ENCODE measurements around the gene SART3. TPM values are rescaled to one million over a fixed set of nuclear protein-coding genes. Genes with fewer than 3 reads are reported as not detected.

The SART3 gene
- total and polyA plus RNA-seq, 10 of the 15 experiments (the other 5 are each of a cell fraction or from before 2014, with no cell fraction given): 8.8 to 179 (median 54.9) TPM

DNA sequence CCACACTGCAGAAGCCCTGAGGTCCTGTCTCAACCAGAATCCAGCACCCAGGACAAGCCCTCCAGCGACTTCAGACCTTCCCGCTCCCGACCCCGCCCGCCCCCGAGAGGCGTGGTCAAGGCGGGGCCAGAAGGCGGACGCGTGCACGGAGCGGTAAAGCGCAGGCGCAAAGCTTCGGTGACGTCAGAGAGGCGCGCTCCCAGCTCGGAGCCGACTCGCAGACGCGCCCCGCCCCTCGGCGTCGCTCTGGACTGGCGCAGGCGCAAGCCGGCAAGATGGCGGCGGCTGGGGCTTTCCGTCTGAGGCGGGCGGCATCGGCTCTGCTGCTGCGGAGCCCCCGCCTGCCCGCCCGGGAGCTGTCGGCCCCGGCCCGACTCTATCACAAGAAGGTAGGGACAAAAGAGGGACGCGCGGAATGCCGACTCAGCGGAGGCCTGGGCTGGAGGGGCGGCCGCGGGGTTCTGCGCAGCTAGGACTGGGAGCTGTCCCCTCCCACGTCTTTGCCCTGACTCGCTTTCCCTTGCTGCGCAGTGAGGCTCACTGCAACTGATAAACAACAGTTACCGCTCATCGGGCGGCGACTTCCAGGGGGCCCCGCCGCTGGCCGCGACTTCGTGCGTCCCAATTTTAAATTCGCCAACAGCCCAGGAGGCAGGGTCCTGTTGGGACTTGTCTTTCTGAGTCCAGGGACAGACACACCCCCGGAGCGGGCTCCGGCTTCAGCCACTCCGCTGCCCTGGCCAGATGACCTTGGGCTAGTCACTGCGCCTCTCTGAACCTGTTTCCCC, 1.6 kb upstream of the SART3 start, which contains the start of gene ISCU (continued):
- TF ChIP-seq, protein P1, sequence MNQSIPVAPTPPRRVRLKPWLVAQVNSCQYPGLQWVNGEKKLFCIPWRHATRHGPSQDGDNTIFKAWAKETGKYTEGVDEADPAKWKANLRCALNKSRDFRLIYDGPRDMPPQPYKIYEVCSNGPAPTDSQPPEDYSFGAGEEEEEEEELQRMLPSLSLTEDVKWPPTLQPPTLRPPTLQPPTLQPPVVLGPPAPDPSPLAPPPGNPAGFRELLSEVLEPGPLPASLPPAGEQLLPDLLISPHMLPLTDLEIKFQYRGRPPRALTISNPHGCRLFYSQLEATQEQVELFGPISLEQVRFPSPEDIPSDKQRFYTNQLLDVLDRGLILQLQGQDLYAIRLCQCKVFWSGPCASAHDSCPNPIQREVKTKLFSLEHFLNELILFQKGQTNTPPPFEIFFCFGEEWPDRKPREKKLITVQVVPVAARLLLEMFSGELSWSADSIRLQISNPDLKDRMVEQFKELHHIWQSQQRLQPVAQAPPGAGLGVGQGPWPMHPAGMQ (IDR thresholded peaks at IDR 0.05; ENCODE audit: borderline replicate concordance): no peak
- TF ChIP-seq POLR2A (IDR thresholded peaks at IDR 0.05; ENCODE audit: low read depth, low read length) (peak; percentile 94), ZNF274 (IDR thresholded peaks at IDR 0.05; ENCODE audit: insufficient read depth, insufficient read length) (no peak), RAD21 (IDR thresholded peaks at IDR 0.05; ENCODE audit: insufficient read depth, low read depth, low read length) (no peak), TCF3 (IDR thresholded peaks at IDR 0.05; ENCODE audit: borderline replicate concordance, insufficient read depth, low read depth, low read length) (no peak), POLR2AphosphoS2 (IDR thresholded peaks at IDR 0.05; ENCODE audit: low read depth, low read length) (peak; percentile 81; the same call in 1 of the 2 replicates), CHD1 (IDR thresholded peaks at IDR 0.05; ENCODE audit: low read depth, low read length) (0 out of 2 replicates have a peak, but pooled peaks have one; percentile 60), FOXM1 (IDR thresholded peaks at IDR 0.05; ENCODE audit: low read depth, low read length) (no peak), MXI1 (IDR thresholded peaks at IDR 0.05; ENCODE audit: low read depth, low read length) (peak; percentile 64), GATAD2B (conservative IDR thresholded peaks at IDR 0.05; ENCODE audit: low read depth) (peak; percentile 51), NR2C1 (IDR thresholded peaks at IDR 0.05) (no peak), PAX8 (IDR thresholded peaks at IDR 0.05) (no peak), ATF7 (IDR thresholded peaks at IDR 0.05; ENCODE audit: low read depth) (peak; percentile 88), MTA3 (IDR thresholded peaks at IDR 0.05; ENCODE audit: borderline replicate concordance, low read length) (no peak)
- TF ChIP-seq, protein P2, sequence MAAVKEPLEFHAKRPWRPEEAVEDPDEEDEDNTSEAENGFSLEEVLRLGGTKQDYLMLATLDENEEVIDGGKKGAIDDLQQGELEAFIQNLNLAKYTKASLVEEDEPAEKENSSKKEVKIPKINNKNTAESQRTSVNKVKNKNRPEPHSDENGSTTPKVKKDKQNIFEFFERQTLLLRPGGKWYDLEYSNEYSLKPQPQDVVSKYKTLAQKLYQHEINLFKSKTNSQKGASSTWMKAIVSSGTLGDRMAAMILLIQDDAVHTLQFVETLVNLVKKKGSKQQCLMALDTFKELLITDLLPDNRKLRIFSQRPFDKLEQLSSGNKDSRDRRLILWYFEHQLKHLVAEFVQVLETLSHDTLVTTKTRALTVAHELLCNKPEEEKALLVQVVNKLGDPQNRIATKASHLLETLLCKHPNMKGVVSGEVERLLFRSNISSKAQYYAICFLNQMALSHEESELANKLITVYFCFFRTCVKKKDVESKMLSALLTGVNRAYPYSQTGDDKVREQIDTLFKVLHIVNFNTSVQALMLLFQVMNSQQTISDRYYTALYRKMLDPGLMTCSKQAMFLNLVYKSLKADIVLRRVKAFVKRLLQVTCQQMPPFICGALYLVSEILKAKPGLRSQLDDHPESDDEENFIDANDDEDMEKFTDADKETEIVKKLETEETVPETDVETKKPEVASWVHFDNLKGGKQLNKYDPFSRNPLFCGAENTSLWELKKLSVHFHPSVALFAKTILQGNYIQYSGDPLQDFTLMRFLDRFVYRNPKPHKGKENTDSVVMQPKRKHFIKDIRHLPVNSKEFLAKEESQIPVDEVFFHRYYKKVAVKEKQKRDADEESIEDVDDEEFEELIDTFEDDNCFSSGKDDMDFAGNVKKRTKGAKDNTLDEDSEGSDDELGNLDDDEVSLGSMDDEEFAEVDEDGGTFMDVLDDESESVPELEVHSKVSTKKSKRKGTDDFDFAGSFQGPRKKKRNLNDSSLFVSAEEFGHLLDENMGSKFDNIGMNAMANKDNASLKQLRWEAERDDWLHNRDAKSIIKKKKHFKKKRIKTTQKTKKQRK (IDR thresholded peaks at IDR 0.05; ENCODE audit: low read depth, low read length): no peak
- TF ChIP-seq, protein P3, sequence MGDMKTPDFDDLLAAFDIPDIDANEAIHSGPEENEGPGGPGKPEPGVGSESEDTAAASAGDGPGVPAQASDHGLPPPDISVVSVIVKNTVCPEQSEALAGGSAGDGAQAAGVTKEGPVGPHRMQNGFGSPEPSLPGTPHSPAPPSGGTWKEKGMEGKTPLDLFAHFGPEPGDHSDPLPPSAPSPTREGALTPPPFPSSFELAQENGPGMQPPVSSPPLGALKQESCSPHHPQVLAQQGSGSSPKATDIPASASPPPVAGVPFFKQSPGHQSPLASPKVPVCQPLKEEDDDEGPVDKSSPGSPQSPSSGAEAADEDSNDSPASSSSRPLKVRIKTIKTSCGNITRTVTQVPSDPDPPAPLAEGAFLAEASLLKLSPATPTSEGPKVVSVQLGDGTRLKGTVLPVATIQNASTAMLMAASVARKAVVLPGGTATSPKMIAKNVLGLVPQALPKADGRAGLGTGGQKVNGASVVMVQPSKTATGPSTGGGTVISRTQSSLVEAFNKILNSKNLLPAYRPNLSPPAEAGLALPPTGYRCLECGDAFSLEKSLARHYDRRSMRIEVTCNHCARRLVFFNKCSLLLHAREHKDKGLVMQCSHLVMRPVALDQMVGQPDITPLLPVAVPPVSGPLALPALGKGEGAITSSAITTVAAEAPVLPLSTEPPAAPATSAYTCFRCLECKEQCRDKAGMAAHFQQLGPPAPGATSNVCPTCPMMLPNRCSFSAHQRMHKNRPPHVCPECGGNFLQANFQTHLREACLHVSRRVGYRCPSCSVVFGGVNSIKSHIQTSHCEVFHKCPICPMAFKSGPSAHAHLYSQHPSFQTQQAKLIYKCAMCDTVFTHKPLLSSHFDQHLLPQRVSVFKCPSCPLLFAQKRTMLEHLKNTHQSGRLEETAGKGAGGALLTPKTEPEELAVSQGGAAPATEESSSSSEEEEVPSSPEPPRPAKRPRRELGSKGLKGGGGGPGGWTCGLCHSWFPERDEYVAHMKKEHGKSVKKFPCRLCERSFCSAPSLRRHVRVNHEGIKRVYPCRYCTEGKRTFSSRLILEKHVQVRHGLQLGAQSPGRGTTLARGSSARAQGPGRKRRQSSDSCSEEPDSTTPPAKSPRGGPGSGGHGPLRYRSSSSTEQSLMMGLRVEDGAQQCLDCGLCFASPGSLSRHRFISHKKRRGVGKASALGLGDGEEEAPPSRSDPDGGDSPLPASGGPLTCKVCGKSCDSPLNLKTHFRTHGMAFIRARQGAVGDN (IDR thresholded peaks at IDR 0.05): peak; percentile 65
- TF ChIP-seq, protein P4, sequence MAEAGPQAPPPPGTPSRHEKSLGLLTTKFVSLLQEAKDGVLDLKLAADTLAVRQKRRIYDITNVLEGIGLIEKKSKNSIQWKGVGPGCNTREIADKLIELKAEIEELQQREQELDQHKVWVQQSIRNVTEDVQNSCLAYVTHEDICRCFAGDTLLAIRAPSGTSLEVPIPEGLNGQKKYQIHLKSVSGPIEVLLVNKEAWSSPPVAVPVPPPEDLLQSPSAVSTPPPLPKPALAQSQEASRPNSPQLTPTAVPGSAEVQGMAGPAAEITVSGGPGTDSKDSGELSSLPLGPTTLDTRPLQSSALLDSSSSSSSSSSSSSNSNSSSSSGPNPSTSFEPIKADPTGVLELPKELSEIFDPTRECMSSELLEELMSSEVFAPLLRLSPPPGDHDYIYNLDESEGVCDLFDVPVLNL (IDR thresholded peaks at IDR 0.05; ENCODE audit: low read depth, low read length): peak; percentile 93
- TF ChIP-seq, protein P5, sequence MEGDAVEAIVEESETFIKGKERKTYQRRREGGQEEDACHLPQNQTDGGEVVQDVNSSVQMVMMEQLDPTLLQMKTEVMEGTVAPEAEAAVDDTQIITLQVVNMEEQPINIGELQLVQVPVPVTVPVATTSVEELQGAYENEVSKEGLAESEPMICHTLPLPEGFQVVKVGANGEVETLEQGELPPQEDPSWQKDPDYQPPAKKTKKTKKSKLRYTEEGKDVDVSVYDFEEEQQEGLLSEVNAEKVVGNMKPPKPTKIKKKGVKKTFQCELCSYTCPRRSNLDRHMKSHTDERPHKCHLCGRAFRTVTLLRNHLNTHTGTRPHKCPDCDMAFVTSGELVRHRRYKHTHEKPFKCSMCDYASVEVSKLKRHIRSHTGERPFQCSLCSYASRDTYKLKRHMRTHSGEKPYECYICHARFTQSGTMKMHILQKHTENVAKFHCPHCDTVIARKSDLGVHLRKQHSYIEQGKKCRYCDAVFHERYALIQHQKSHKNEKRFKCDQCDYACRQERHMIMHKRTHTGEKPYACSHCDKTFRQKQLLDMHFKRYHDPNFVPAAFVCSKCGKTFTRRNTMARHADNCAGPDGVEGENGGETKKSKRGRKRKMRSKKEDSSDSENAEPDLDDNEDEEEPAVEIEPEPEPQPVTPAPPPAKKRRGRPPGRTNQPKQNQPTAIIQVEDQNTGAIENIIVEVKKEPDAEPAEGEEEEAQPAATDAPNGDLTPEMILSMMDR (IDR thresholded peaks at IDR 0.05 in 2 of 3, conservative IDR thresholded peaks at IDR 0.05 in 1 of 3; ENCODE audit: control insufficient read depth in 2 of 3, extremely low read depth in 1 of 3, insufficient read depth in 1 of 3, low read depth in 3 of 3, low read length in 3 of 3): no peak

All from GM12878 (cell line).